ENCODE measurements around the gene BCL7C.
"Not testable (repeated sequence)": the region's sequence is repeated elsewhere in the genome, so short reads cannot be mapped to it uniquely, and the experiment has no call there.

BCL7C gene

GRCh38 chr16:30894540-30895368 is 877 bp upstream of the BCL7C start:
- no peak for TF ChIP-seq ZNF274 (IDR thresholded peaks at IDR 0.05; ENCODE audit: low read depth, low read length)
- peak overlapping the region; percentile 24; the same call in 1 of the 2 replicates for H3K4me3 ChIP-seq (ENCODE audit: low read length)

- H3K4me3 ChIP-seq (ENCODE audit: low read length) = peak overlapping the region; percentile 69
- TF ChIP-seq ZNF274 (IDR thresholded peaks at IDR 0.05; ENCODE audit: low read depth, low read length) = no peak
Observed at GRCh38 chr16:30893417-30893743, 497 bp downstream of the BCL7C start.

GRCh38 chr16:30892670-30893416 is 1.0 kb downstream of the BCL7C start:
- peak overlapping the region; percentile 69; the same call in 1 of the 2 replicates for H3K4me3 ChIP-seq (ENCODE audit: low read length)
- no peak for TF ChIP-seq ZNF274 (IDR thresholded peaks at IDR 0.05; ENCODE audit: low read depth, low read length)

- not testable (repeated sequence) for H3K4me3 ChIP-seq (ENCODE audit: low read length)
Observed at GRCh38 chr16:30891043-30891823, 2.6 kb downstream of the BCL7C start.

- no peak overlapping the region for H3K4me3 ChIP-seq (ENCODE audit: low read length)
- no peak for TF ChIP-seq ZNF274 (IDR thresholded peaks at IDR 0.05; ENCODE audit: low read depth, low read length)
Observed at GRCh38 chr16:30889721-30890120, 4.2 kb downstream of the BCL7C start.

- no peak for TF ChIP-seq ZNF274 (IDR thresholded peaks at IDR 0.05; ENCODE audit: low read depth, low read length)
- no peak overlapping the region for H3K4me3 ChIP-seq (ENCODE audit: low read length)
Observed at GRCh38 chr16:30888856-30889499, 4.9 kb downstream of the BCL7C start.

GRCh38 chr16:30887927-30888326 is 6.0 kb downstream of the BCL7C start:
- no peak for TF ChIP-seq ZNF274 (IDR thresholded peaks at IDR 0.05; ENCODE audit: low read depth, low read length)
- H3K4me3 ChIP-seq (ENCODE audit: low read length) = no peak overlapping the region

GRCh38 chr16:30886145-30886544 is 7.7 kb downstream of the BCL7C start:
- no peak overlapping the region for H3K4me3 ChIP-seq (ENCODE audit: low read length)
- TF ChIP-seq ZNF274 (IDR thresholded peaks at IDR 0.05; ENCODE audit: low read depth, low read length) = no peak

- no peak overlapping the region for H3K4me3 ChIP-seq (ENCODE audit: low read length)
- no peak for TF ChIP-seq ZNF274 (IDR thresholded peaks at IDR 0.05; ENCODE audit: low read depth, low read length)
Observed at GRCh38 chr16:30885196-30885595, 8.7 kb downstream of the BCL7C start.

- TF ChIP-seq ZNF274 (IDR thresholded peaks at IDR 0.05; ENCODE audit: low read depth, low read length) = no peak
- no peak overlapping the region for H3K4me3 ChIP-seq (ENCODE audit: low read length)
Observed at GRCh38 chr16:30884760-30885159, 9.1 kb downstream of the BCL7C start.

GRCh38 chr16:30882429-30883310 is 11.2 kb downstream of the BCL7C start:
- TF ChIP-seq ZNF274 (IDR thresholded peaks at IDR 0.05; ENCODE audit: low read depth, low read length) = no peak
- H3K4me3 ChIP-seq (ENCODE audit: low read length) = no peak overlapping the region

GRCh38 chr16:30876867-30877266 is 17.0 kb downstream of the BCL7C start:
- TF ChIP-seq ZNF274 (IDR thresholded peaks at IDR 0.05; ENCODE audit: low read depth, low read length) = no peak
- H3K4me3 ChIP-seq (ENCODE audit: low read length) = peak overlapping the region; percentile 87; the same call in 1 of the 2 replicates
